Measurements from ENCODE around the gene ESX1.

Gene ESX1

DNA sequence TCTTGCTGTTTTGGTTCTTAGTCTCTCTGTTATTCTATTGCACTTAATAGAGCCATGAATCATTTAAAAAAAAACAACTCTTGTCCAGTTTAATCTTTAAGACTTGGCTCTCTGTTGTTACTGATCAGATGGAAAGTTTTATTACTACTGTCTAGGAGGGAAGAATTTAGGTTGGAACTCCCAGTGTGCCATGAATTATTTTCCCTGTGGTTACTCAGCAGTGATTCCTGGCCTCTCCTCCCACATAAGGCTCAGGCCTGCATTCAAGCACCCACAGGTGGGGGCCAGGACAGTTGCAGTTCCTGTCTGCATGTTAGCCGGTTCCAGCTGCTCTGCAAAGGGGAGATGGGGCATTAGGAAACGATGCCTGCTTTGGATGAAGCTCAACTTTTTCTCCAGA lies 29.8 kb upstream of the ESX1 start:
- Histone ChIP-seq H3K4me3 (ENCODE audit: severe bottlenecking) (no peak overlapping the region), H3K4me1 (ENCODE audit: insufficient read depth, poor library complexity, severe bottlenecking) (no peaks in the 10 kb centered on the region), H3K36me3 (ENCODE audit: low read depth) (no peaks in the 10 kb centered on the region), H3K27me3 (ENCODE audit: insufficient read depth, poor library complexity, severe bottlenecking) (no peaks in the 10 kb centered on the region), H3K27ac (ENCODE audit: poor library complexity, severe bottlenecking) (no peak overlapping the region), H3K9me3 (ENCODE audit: severe bottlenecking) (no peaks in the 10 kb centered on the region)
- ATAC-seq (ENCODE audit: low read depth) (no peak), DNase-seq (ENCODE audit: low spot score) (no peak)
- TF ChIP-seq, protein P1, sequence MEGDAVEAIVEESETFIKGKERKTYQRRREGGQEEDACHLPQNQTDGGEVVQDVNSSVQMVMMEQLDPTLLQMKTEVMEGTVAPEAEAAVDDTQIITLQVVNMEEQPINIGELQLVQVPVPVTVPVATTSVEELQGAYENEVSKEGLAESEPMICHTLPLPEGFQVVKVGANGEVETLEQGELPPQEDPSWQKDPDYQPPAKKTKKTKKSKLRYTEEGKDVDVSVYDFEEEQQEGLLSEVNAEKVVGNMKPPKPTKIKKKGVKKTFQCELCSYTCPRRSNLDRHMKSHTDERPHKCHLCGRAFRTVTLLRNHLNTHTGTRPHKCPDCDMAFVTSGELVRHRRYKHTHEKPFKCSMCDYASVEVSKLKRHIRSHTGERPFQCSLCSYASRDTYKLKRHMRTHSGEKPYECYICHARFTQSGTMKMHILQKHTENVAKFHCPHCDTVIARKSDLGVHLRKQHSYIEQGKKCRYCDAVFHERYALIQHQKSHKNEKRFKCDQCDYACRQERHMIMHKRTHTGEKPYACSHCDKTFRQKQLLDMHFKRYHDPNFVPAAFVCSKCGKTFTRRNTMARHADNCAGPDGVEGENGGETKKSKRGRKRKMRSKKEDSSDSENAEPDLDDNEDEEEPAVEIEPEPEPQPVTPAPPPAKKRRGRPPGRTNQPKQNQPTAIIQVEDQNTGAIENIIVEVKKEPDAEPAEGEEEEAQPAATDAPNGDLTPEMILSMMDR (IDR thresholded peaks at IDR 0.05; ENCODE audit: poor library complexity, severe bottlenecking) = no peak

DNA sequence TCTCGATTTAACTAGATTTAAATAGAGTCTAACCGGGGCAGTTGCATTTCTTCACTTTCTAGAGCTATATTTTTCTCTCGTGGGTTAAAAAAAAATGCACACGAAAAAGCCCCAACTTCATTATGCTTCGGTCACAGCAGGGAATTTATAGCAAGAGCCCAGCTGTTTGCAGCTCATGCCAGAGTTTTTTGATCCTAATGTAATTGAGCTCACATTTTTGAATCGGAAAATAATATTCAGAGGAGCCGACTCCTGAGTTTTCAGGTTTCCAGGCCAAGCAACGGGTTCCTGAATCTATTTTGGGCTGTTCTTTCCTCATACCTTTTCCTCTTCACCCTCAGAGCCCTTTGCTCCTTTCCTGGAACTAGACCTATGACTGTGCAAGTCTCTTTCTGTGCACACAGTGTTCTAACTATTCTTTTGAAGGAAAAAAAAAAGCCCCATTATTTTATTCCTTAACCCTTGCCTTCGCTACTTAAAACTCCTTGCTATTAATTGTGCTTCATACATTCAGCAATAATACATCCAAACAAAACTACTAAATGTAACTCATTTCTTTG lies 27.5 kb upstream of the ESX1 start:
- H3K27ac ChIP-seq (ENCODE audit: poor library complexity, severe bottlenecking) = no peak overlapping the region
- H3K9me3 ChIP-seq (ENCODE audit: severe bottlenecking) = no peaks in the 10 kb centered on the region
- H3K4me1 ChIP-seq (ENCODE audit: insufficient read depth, poor library complexity, severe bottlenecking) = no peaks in the 10 kb centered on the region
- TF ChIP-seq, protein P1 (IDR thresholded peaks at IDR 0.05; ENCODE audit: poor library complexity, severe bottlenecking) = no peak
- ATAC-seq (ENCODE audit: low read depth) (no peak), DNase-seq (ENCODE audit: low spot score) (no peak)
- no peak overlapping the region for H3K4me3 ChIP-seq (ENCODE audit: severe bottlenecking)
- no peaks in the 10 kb centered on the region for H3K27me3 ChIP-seq (ENCODE audit: insufficient read depth, poor library complexity, severe bottlenecking)
- H3K36me3 ChIP-seq (ENCODE audit: low read depth) = no peaks in the 10 kb centered on the region

DNA sequence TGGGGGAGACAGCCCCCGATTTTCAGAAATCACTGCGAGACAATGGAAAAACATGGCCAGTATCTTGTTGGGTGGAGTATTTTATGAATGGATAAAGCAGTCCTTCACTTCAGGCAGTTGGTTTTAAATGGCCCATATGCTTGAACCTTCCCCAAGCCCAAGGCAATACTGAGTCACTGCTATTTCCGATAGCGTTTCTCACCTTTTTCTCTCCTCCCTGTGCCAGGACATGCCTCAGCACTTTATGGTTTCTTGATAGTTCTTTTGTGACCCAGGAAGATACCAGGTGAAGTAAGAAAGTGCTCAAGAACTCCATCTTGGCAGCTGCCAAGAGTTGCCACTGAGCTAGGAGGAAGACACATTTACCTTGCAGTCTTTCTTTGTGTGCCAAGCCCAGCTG lies 26.8 kb upstream of the ESX1 start:
- Histone ChIP-seq H3K27me3 (ENCODE audit: insufficient read depth, poor library complexity, severe bottlenecking) (no peaks in the 10 kb centered on the region), H3K4me1 (ENCODE audit: insufficient read depth, poor library complexity, severe bottlenecking) (no peaks in the 10 kb centered on the region), H3K36me3 (ENCODE audit: low read depth) (no peaks in the 10 kb centered on the region), H3K27ac (ENCODE audit: poor library complexity, severe bottlenecking) (no peak overlapping the region), H3K9me3 (ENCODE audit: severe bottlenecking) (no peaks in the 10 kb centered on the region), H3K4me3 (ENCODE audit: severe bottlenecking) (no peak overlapping the region)
- DNase-seq (ENCODE audit: low spot score) (no peak), ATAC-seq (ENCODE audit: low read depth) (no peak)
- TF ChIP-seq, protein P1 (IDR thresholded peaks at IDR 0.05; ENCODE audit: poor library complexity, severe bottlenecking) = no peak

DNA sequence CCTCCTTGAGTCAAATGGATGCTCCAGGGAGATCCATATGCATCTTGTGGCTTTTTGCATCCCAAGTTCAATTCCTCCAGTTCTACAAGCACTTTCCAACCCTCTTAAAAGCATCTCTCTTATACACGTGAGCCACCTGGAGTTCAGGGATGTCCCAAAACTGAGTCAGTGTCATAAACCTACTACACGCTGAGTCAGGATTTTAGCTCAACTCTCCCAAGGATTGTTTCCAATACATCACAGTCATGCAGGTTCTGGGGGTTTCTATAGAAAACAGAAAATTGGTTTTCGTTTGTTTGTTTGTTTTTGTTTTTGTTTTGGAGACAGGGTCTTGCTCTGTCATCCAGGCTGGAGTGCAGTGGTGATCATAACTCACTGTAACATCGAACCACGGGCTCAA lies 25.9 kb upstream of the ESX1 start:
- Histone ChIP-seq H3K4me1 (ENCODE audit: insufficient read depth, poor library complexity, severe bottlenecking) (no peaks in the 10 kb centered on the region), H3K36me3 (ENCODE audit: low read depth) (no peaks in the 10 kb centered on the region), H3K27ac (ENCODE audit: poor library complexity, severe bottlenecking) (no peak overlapping the region), H3K27me3 (ENCODE audit: insufficient read depth, poor library complexity, severe bottlenecking) (no peaks in the 10 kb centered on the region), H3K4me3 (ENCODE audit: severe bottlenecking) (no peak overlapping the region), H3K9me3 (ENCODE audit: severe bottlenecking) (no peaks in the 10 kb centered on the region)
- TF ChIP-seq, protein P1 (IDR thresholded peaks at IDR 0.05; ENCODE audit: poor library complexity, severe bottlenecking) = no peak
- ATAC-seq (ENCODE audit: low read depth) (no peak), DNase-seq (ENCODE audit: low spot score) (no peak)

DNA sequence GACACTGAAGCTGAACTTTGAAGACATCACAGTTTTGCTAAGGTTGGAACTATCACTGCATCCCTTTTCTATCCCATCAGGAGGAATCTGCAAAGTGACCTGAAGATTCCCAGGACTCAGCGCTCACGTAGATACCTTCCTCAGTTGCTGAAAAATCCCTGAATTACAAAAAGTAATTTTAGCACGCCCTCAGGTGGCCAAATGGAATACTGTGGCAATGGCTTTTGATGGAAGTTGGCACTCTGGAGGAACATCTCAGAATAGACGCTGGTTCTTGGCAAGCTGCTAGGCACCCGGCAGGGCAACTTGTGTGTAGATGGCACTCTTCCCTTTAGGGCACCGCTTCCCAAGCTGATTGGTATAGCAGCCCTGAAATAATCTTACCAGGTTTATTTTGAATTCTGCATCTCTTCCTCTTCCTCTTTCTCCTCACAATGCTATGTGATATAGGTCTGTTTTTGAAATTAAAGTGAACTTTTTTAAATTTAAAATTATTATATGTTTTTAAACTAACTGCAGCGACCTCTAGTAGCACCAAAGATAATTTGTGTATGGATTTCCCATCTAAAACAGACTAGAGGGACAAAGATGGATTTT lies 16.3 kb upstream of the ESX1 start:
- no peak; the same call in 2 of the 3 replicates for ATAC-seq (ENCODE audit: low read depth)
- no peaks in the 10 kb centered on the region for H3K9me3 ChIP-seq (ENCODE audit: severe bottlenecking)
- no peaks in the 10 kb centered on the region for H3K27me3 ChIP-seq (ENCODE audit: insufficient read depth, poor library complexity, severe bottlenecking)
- TF ChIP-seq, protein P1 (IDR thresholded peaks at IDR 0.05; ENCODE audit: poor library complexity, severe bottlenecking) = peak; percentile 53
- no peak for DNase-seq (ENCODE audit: low spot score)
- H3K27ac ChIP-seq (ENCODE audit: poor library complexity, severe bottlenecking) = no peak overlapping the region
- no peaks in the 10 kb centered on the region for H3K36me3 ChIP-seq (ENCODE audit: low read depth)
- H3K4me1 ChIP-seq (ENCODE audit: insufficient read depth, poor library complexity, severe bottlenecking) = no peaks in the 10 kb centered on the region
- H3K4me3 ChIP-seq (ENCODE audit: severe bottlenecking) = no peak overlapping the region

Data from RWPE2 (cell line).